ENCODE measurements around the gene SGSM2.

DNA sequence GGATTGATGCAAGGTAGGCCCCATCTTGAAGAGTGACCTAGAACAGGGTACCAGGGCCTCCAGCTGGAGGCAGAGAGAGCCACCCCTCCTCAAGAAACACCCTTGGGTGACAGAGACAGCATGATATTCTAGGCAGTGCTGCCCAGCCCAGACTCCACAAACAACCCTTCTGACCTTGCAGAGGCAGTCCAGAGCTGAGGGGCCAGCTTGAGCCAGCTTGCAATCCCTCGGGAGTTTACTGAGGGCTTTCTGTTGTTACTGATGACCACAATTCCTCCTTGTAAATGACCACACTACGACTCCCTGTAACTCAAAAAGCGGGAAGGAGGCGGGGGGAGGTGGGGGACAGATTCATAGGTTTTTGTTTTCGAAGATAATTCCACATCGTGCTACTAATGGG is 82.2 kb downstream of the SGSM2 start:
- TF ChIP-seq POLR2A (IDR thresholded peaks at IDR 0.05; ENCODE audit: low read length): no peak
- no peak for TF ChIP-seq GATA1 (IDR thresholded peaks at IDR 0.05; ENCODE audit: low read depth, low read length)

Data from erythroblast (primary cell).